WTC11 (cell line): ENCODE measurements around the gene KIF13A. TPM values are rescaled to one million over a fixed set of nuclear protein-coding genes. Genes with fewer than 3 reads are reported as not detected.

ENCODE experiments used
- ATAC-seq: fragments of 200-7000 bp; cut with Tn5 transposase; 2 replicates; pipeline ENCODE4 v1.10.0; 2021; ENCODE audit warnings: mild to moderate bottlenecking, moderate library complexity
- CTCF ChIA-PET: fragments of 300-600 bp; sonication (Branson Sonifier 250); formaldehyde crosslinking; loops from one replicate; lab custom pipeline; 2021; ENCODE audit warnings: antibody characterized with exemption; lab: Charles Lee
- POLR2A ChIA-PET: fragments of 350-600 bp; sonication (Branson Sonifier 250); formaldehyde crosslinking; loops from one replicate; lab custom pipeline; 2021; ENCODE audit warnings: antibody characterized with exemption; lab: Charles Lee
- DNase-seq: peaks from one replicate; pipeline ENCODE4 v3.0.0; 2021; ENCODE audit warnings: low spot score
- H3K27ac Mint-ChIP-seq: 2 replicates; pipeline ENCODE4 v1.8.0; 2021; ENCODE audit warnings: mixed read lengths
- H3K27me3 Mint-ChIP-seq: 2 replicates; pipeline ENCODE4 v1.8.0; 2021; ENCODE audit warnings: low read depth, mild to moderate bottlenecking, moderate library complexity, mixed read lengths
- H3K36me3 Mint-ChIP-seq: 2 replicates; pipeline ENCODE4 v1.8.0; 2021; ENCODE audit warnings: mixed read lengths
- H3K4me1 Mint-ChIP-seq: 2 replicates; pipeline ENCODE4 v1.8.0; 2022; ENCODE audit warnings: mixed read lengths
- H3K4me3 Mint-ChIP-seq: 2 replicates; pipeline ENCODE4 v1.8.0; 2021; ENCODE audit warnings: mild to moderate bottlenecking, moderate library complexity, mixed read lengths
- H3K9me3 Mint-ChIP-seq: 2 replicates; pipeline ENCODE4 v1.8.0; 2021; ENCODE audit warnings: mixed read lengths
- ARID4B ChIP-seq: sonication (generic); formaldehyde crosslinking; IDR thresholded peaks from 2 replicates; pipeline ENCODE4 v1.8.0; 2023; ENCODE audit warnings: missing genetic modification reagents, mild to moderate bottlenecking, borderline replicate concordance
- ATF3 ChIP-seq: sonication (generic); formaldehyde crosslinking; conservative IDR thresholded peaks from 2 replicates; pipeline ENCODE4 v1.8.1; 2022; ENCODE audit warnings: mild to moderate bottlenecking, missing genetic modification reagents
- CBFB ChIP-seq: sonication (generic); formaldehyde crosslinking; IDR thresholded peaks from 2 replicates; pipeline ENCODE4 v1.8.1; 2022; ENCODE audit warnings: mild to moderate bottlenecking, low read depth, missing genetic modification reagents
- CREM ChIP-seq: sonication (generic); formaldehyde crosslinking; IDR thresholded peaks from 2 replicates; pipeline ENCODE4 v1.8.1; 2022; ENCODE audit warnings: mild to moderate bottlenecking, missing genetic modification reagents, moderate library complexity
- E2F4 ChIP-seq: sonication (generic); formaldehyde crosslinking; IDR thresholded peaks from 2 replicates; pipeline ENCODE4 v1.8.1; 2022; ENCODE audit warnings: low read depth, mild to moderate bottlenecking, moderate library complexity, missing genetic modification reagents, borderline replicate concordance
- EMX1 ChIP-seq: fragments of 250-450 bp; sonication (Bioruptor Pico); IDR thresholded peaks from 2 replicates; pipeline ENCODE4 v1.8.0; 2021; ENCODE audit warnings: mild to moderate bottlenecking
- FOXK1 ChIP-seq: sonication (generic); formaldehyde crosslinking; IDR thresholded peaks from 2 replicates; pipeline ENCODE4 v1.8.0; 2022; ENCODE audit warnings: mild to moderate bottlenecking, moderate library complexity, missing genetic modification reagents
- GABPB1 ChIP-seq: sonication (generic); formaldehyde crosslinking; IDR thresholded peaks from 2 replicates; pipeline ENCODE4 v1.8.1; 2023; ENCODE audit warnings: mild to moderate bottlenecking, missing genetic modification reagents
- GRHL2 ChIP-seq: fragments of 250-450 bp; sonication (Bioruptor Pico); IDR thresholded peaks from 2 replicates; pipeline ENCODE4 v1.8.0; 2022; ENCODE audit warnings: mild to moderate bottlenecking, moderate library complexity; ENCODE audit not compliant: insufficient replicate concordance, severe bottlenecking
- IRF2 ChIP-seq: sonication (generic); formaldehyde crosslinking; IDR thresholded peaks from 2 replicates; pipeline ENCODE4 v1.8.0; 2022; ENCODE audit warnings: low read depth, missing genetic modification reagents, borderline replicate concordance
- JUN ChIP-seq: sonication (generic); formaldehyde crosslinking; IDR thresholded peaks from 2 replicates; pipeline ENCODE4 v1.8.0; 2023; ENCODE audit warnings: mild to moderate bottlenecking, missing genetic modification reagents
- MXD4 ChIP-seq: fragments of 250-450 bp; sonication (Bioruptor Pico); IDR thresholded peaks from 2 replicates; pipeline ENCODE4 v1.8.0; 2021; ENCODE audit warnings: mild to moderate bottlenecking, moderate library complexity, borderline replicate concordance
- NR1H2 ChIP-seq: sonication (generic); formaldehyde crosslinking; IDR thresholded peaks from 2 replicates; pipeline ENCODE4 v1.9.0; 2021; ENCODE audit warnings: mild to moderate bottlenecking, moderate library complexity, missing genetic modification reagents
- NR2C2 ChIP-seq: sonication (generic); formaldehyde crosslinking; IDR thresholded peaks from 2 replicates; pipeline ENCODE4 v1.8.0; 2022; ENCODE audit warnings: mild to moderate bottlenecking, missing genetic modification reagents
- NR3C1 ChIP-seq: sonication (generic); formaldehyde crosslinking; conservative IDR thresholded peaks from 2 replicates; pipeline ENCODE4 v1.8.1; 2023; ENCODE audit warnings: low read depth, mild to moderate bottlenecking, missing genetic modification reagents
- PREB ChIP-seq: sonication (generic); formaldehyde crosslinking; IDR thresholded peaks from 2 replicates; pipeline ENCODE4 v1.8.1; 2022; ENCODE audit warnings: mild to moderate bottlenecking, missing genetic modification reagents, moderate library complexity, borderline replicate concordance
- SOX15 ChIP-seq: fragments of 250-450 bp; sonication (Bioruptor Pico); IDR thresholded peaks from 2 replicates; pipeline ENCODE4 v1.9.0; 2021; ENCODE audit warnings: mild to moderate bottlenecking
- TEAD1 ChIP-seq: sonication (generic); formaldehyde crosslinking; IDR thresholded peaks from 2 replicates; pipeline ENCODE4 v1.8.0; 2022; ENCODE audit warnings: mild to moderate bottlenecking, missing genetic modification reagents
- TEAD4 ChIP-seq: sonication (generic); formaldehyde crosslinking; IDR thresholded peaks from 2 replicates; pipeline ENCODE4 v1.8.0; 2022; ENCODE audit warnings: mild to moderate bottlenecking, missing genetic modification reagents
- USF2 ChIP-seq: sonication (generic); formaldehyde crosslinking; IDR thresholded peaks from 2 replicates; pipeline ENCODE4 v1.8.1; 2023; ENCODE audit warnings: mild to moderate bottlenecking, missing genetic modification reagents, moderate library complexity
- ZNF232 ChIP-seq: sonication (generic); formaldehyde crosslinking; IDR thresholded peaks from 2 replicates; pipeline ENCODE4 v1.8.0; 2022; ENCODE audit warnings: mild to moderate bottlenecking, missing genetic modification reagents
- ZNF423 ChIP-seq: fragments of 250-450 bp; sonication (Bioruptor Pico); IDR thresholded peaks from 2 replicates; pipeline ENCODE4 v2.1.2; 2022; ENCODE audit warnings: mild to moderate bottlenecking, moderate library complexity
- ZNF425 ChIP-seq: fragments of 250-450 bp; sonication (Bioruptor Pico); conservative IDR thresholded peaks from 2 replicates; pipeline ENCODE4 v1.9.0; 2021; ENCODE audit warnings: mild to moderate bottlenecking
- ZNF671 ChIP-seq: fragments of 250-450 bp; sonication (Bioruptor Pico); IDR thresholded peaks from 2 replicates; pipeline ENCODE4 v1.8.0; 2021; ENCODE audit warnings: mild to moderate bottlenecking
- ZSCAN18 ChIP-seq: fragments of 250-450 bp; sonication (Bioruptor Pico); IDR thresholded peaks from 2 replicates; pipeline ENCODE4 v2.1.2; 2022; ENCODE audit warnings: mild to moderate bottlenecking, moderate library complexity
- total RNA-seq: library from RNA; stranded (reverse); gene quantifications from 3 replicates; pipeline ENCODE4 v1.2.3, GENCODE V29; 2021

Gene KIF13A
- total RNA-seq, 1 experiment from 2014 or later = 32.7 TPM

GRCh38 chr6:17851001-17851719, 136.3 kb downstream of the KIF13A start:
- POLR2A ChIA-PET = no interaction called here
- DNase-seq = no peak
- Mint-ChIP-seq H3K27ac (no peak overlapping the region; the same call in 1 of the 2 replicates), H3K4me1 (no peaks in the 10 kb centered on the region), H3K9me3 (no peaks in the 10 kb centered on the region), H3K36me3 (peaks cover 16% of the 10 kb centered on the region), H3K27me3 (no peaks in the 10 kb centered on the region), H3K4me3 (no peak overlapping the region)
- TF ChIP-seq MXD4 (CRISPR knock-in tag) (no peak), EMX1 (CRISPR knock-in tag) (no peak), E2F4 (no peak), PREB (no peak), NR3C1 (CRISPR knock-in tag) (no peak), IRF2 (no peak), ZNF232 (CRISPR knock-in tag) (no peak), TEAD4 (no peak), ZNF671 (CRISPR knock-in tag) (no peak)
- no peak for ATAC-seq
- CTCF ChIA-PET = interaction anchor here (0.5 kb wide), 1 partner anchor 56 kb away, joined by 3 read pairs; no protein-coding TSS in a partner anchor

GRCh38 chr6:17850281-17850680, 137.2 kb downstream of the KIF13A start:
- Mint-ChIP-seq H3K4me3 (no peak overlapping the region), H3K27me3 (no peaks in the 10 kb centered on the region), H3K9me3 (no peaks in the 10 kb centered on the region), H3K4me1 (no peaks in the 10 kb centered on the region), H3K36me3 (peaks cover 16% of the 10 kb centered on the region), H3K27ac (no peak overlapping the region)
- ATAC-seq (no peak), DNase-seq (no peak)
- no peak for TF ChIP-seq FOXK1 (CRISPR knock-in tag)
- no peak for TF ChIP-seq SOX15 (CRISPR knock-in tag)
- no peak for TF ChIP-seq ARID4B (CRISPR knock-in tag)
- TF ChIP-seq NR2C2 (CRISPR knock-in tag) = no peak
- no peak for TF ChIP-seq TEAD1
- no peak for TF ChIP-seq GABPB1 (CRISPR knock-in tag)
- TF ChIP-seq NR1H2 (CRISPR knock-in tag) = no peak
- TF ChIP-seq CBFB (CRISPR knock-in tag) = no peak
- TF ChIP-seq USF2 (CRISPR knock-in tag) = no peak
- no peak for TF ChIP-seq ZNF423
- TF ChIP-seq JUN (CRISPR knock-in tag) = no peak
- no peak for TF ChIP-seq ATF3
- no peak for TF ChIP-seq CREM (CRISPR knock-in tag)
- no peak for TF ChIP-seq GRHL2
- TF ChIP-seq ZNF425 (CRISPR knock-in tag) = no peak
- no peak for TF ChIP-seq ZSCAN18 (CRISPR knock-in tag)
- CTCF ChIA-PET = interaction anchor here (0.5 kb wide), 1 partner anchor 55 kb away, joined by 3 read pairs; no protein-coding TSS in a partner anchor
- POLR2A ChIA-PET = no interaction called here
